Measurements from ENCODE around the gene LDLRAD3. TPM values are rescaled to one million over a fixed set of nuclear protein-coding genes. Genes with fewer than 3 reads are reported as not detected.

The LDLRAD3 gene
- total RNA-seq, 1 donor from 2014 or later, result 1.6 TPM

DNA sequence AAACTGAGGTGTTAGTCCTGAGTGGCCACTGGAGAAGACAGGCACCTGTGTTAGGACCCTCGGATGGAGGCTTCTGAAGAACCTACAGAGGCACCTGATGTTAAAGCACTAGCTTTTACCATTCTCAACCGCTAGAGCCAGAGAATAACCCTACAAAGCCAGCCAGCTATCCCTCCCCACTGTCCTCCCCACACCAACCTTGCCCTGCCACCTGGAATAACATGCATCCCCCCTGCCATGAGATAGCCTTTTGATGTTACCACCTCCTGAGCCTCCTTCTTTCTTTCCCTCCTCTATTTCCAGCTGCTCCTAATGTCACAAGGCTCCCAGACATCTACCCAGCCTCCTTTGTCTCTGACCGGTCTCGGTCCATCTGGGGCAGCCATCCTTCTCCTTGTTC, 317.2 kb downstream of the LDLRAD3 start:
- intact Hi-C loops (cut with micrococcal nuclease), result loop anchor here (10.0 kb wide), 1 partner anchor 646 kb away; the partner anchor contains the start of gene FJX1
- DNase-seq (no peak), ATAC-seq (no peak)

DNA sequence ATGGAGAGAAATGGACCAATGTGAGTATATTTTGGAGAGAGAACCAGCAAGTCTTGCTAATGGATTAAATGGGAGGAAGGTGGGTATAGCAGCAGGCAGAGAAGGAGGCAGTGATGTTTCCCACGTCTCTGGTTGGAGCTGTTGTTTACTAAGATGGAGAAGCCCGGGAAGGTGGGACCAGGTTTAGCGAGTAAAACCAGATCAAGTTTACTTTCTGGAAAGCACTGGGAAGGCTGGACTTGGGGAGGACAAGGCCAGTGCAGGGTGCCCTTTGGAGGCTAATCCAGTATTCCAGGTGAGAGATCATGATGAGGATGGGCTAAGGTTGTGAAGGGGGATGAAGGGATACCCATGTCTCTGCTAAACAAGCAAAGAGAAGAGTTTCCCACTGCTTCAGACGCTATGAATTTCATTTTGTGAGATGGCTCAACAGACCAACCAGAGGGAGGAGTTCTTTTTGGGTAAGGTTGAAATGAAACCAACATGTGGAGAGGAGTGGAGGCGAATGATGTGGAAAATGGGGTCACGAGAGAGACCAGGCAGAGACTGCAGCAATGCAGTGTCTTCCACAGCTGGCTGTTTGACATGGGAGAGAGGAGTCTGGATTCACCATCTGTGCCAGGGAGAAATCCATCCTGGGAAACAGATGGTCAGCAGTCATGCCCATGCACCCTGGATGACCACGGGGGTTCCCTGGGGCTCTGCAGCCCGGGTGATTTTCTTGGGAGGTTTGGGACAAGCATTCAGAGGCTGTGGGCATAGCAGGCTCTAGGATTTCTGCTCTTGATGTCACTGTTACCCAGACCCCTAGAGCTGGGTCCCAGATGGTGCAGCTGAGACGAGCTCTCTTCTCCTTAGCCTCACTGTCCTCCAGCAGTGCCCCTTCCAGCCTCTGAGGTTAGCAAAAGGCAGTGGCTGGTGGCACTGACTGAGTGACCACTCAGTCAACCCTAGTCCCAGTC, 320.4 kb downstream of the LDLRAD3 start:
- ATAC-seq, result no peak
- intact Hi-C loops (cut with micrococcal nuclease), result loop anchor here (10.0 kb wide), 1 partner anchor 649 kb away; the partner anchor contains the start of gene FJX1

DNA sequence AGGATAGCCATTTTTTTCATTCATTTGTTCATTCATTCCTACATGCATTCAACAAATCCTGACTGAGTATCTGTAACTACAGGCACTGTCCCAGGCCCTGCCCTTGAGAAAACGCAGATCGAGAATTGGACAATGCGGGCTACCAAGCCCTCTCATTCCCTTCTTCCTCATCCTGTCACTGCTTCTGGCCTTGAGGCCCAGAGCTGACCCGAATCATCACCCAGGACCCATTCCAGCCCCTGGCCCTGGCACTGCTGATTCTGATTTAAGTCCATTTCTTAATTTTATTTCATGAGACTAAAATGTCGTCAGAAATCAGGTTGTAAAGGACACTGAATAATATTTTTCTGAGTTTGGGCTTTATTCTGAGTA, 321.1 kb downstream of the LDLRAD3 start:
- intact Hi-C loops (cut with micrococcal nuclease), result loop anchor here (10.0 kb wide), 1 partner anchor 650 kb away; the partner anchor contains the start of gene FJX1
- ATAC-seq (no peak), DNase-seq (no peak)

More for the DNA sequence above, 320.4 kb downstream of the LDLRAD3 start:
- no peak for DNase-seq

DNA sequence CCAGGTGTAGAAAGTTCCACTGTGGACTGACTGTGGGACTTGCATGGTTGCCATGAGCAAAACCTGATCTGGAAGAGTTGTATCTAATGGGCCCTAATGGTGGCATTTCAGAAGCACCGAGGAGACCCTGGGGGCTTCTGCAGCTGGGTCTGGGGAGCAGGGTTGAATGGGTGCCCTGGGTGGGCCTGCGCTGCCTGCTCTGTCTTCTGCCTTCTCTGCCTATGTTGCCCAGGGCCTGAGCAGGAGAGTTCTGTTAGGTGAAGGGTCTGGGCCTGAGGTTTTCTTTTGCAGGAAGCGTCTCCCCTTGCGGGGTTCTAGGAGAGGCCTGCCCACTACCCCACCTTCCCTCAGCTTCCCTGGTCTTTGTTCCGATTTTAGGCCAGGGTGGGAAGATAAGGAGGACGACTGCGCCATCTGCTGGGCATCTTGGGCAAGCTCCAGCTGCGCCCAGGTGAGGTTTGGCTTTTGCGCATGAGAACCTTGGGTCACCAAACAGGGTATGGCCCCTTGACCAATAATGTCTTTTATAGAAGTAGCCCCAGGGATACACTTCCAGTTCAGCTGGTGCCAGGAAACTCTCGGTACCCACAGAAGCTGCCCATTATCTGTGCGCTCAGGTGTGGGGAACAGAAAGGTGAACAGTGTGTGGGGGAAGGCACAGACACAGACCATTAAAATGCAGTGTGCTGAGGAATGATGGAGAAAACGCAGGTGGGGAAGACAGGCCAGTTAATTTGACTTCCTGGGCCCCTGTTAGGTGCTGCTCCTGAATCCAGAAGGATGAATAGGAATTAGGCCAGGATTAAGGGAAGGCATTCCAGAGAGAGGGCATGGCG, 322.1 kb downstream of the LDLRAD3 start:
- ATAC-seq (peak; percentile 71), DNase-seq (peak; percentile 68)
- intact Hi-C loops (cut with micrococcal nuclease), result loop anchor here (10.0 kb wide), 1 partner anchor 651 kb away; the partner anchor contains the start of gene FJX1

DNA sequence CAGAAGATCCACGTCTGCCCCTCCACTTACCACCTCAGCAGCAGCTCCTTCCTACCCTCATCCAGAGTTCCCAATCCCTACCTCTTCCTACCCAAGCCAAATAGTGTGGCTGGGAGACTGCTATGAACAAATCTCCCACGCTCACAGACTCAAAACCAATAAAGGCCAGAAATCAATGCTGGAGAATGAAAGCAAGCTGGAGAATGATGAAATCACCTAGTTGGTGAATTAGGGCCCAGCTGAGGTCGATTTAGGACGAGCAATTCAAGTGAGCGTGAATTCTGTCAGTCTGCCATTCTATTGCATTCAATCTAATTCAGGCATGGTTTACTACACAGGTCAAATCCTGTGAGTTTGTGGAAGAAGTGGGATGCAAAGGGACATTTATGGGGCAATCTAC, 322.9 kb downstream of the LDLRAD3 start:
- intact Hi-C loops (cut with micrococcal nuclease), result loop anchor here (10.0 kb wide), 1 partner anchor 652 kb away; the partner anchor contains the start of gene FJX1
- DNase-seq, result no peak

DNA sequence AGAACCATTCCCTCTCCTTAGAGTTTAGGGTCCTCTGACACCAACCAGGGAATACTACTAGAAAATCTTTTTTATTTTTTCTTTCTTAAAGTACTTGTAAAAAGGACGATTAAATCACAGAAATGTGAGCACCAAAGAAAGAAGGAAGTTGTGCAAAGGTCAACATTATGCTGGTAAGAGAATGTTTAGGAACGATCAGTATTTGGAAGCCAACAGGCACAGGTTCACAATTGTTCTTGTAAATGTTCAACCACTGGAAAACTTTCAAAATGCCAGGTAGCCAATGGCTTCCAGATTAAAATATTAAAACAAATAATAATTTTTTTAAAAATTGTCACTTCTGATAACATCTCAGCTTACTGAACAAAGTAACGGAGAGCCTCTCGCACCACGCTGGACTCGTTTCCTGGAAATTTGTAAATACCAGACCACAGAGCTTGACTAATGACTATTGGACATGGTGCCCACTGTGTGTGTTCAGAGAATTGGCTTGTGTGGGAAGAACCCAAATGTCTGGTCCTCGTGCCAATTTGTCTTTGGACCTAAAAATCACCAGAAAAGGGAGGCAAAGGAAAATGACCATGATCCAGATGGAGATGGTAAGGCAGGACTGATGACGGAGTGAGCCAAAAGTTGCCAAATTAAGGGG, 324.6 kb downstream of the LDLRAD3 start:
- no peak for ATAC-seq
- intact Hi-C loops (cut with micrococcal nuclease), result loop anchor here (10.0 kb wide), 1 partner anchor 654 kb away; the partner anchor contains the start of gene FJX1
- DNase-seq, result no peak

More for the DNA sequence above, 322.9 kb downstream of the LDLRAD3 start:
- ATAC-seq, result no peak

DNA sequence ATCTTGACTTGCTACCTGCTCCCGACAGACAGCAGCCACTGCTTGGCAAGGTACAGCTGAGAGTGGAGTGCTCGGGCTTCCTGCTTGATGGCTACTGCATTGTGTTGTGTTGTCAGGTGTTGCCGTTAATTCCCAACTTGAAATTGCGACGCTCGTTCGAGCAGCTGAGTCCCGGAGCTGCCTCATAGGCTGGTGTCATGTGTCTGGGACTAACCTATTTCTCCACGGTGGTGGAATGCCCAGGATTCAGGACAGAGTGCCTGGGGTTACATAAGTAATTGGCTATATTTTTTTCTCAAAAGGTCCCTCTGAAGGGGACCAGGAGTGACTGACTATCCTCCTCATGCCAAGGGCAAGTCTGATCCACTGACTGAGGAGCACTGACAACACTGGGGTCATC, 326.8 kb downstream of the LDLRAD3 start:
- no peak for ATAC-seq
- no peak for DNase-seq
- intact Hi-C loops (cut with micrococcal nuclease), result no loop called here

DNA sequence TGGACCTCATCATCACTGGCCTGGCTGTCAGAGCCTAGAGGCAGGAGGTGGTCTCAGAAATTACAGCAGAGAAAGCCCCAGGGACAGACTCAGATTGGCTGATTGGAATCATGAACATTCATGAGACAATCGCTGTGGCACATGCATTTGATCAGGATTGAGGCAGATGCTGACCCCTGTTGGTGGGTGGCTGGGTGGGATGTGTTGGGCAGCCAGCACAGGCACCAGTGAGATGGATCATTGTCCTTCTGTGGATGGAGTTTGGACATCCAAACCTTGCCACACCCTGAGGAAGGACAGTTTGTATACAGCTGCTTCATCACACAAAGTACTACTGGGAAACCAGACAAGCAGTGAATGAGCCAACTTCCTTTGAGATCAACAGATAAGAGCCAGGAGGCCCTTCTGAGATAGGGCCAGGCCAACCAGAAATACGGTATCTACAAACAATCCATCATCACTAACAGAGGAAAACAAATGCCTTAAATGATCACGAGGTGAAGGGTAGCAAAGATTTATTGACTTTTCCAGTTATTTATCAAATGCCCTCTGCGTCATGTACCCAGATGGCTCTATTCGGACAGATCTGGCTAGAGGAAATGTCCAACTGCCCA, 328.0 kb downstream of the LDLRAD3 start:
- no peak for DNase-seq
- ATAC-seq, result no peak
- intact Hi-C loops (cut with micrococcal nuclease), result no loop called here

DNA sequence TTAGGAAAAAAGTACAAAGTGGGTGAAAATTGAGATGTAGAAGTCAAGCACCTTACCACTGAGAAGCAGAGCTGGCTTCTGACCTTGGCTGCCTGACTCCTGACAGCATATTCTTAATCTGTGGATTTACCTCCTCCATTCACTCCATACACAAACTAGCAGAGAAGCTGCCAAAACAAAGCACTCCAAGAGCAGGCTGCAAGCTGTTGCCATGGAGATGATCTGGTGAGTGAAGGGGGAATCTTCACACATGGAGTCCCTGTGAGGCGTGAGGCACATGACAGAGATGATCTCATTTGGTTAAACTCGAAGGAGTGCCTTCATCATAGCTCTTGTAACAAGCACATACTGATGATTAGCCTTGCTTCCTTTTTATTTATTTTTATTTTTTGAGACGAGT, 329.2 kb downstream of the LDLRAD3 start:
- DNase-seq, result no peak
- ATAC-seq, result no peak
- intact Hi-C loops (cut with micrococcal nuclease), result no loop called here

DNA sequence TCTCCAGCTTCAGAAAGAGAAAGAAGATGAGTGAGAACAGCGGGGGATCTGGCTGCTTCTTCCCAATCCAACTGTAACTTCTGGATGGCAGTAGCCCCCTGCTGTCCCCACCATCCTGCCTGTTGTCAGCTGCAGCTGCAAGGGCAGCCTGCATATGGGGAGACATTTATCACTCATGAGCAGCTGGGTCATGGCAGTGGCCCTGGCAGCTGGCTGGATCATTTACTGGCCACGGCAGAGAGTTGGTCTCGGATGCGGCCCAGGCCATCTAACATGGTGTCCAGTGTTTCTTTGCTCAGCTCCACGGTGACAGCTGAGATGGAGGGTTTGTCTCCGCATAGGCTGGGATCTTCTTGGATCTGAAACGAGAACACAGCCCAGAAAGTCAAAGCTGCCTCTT, 330.6 kb downstream of the LDLRAD3 start:
- intact Hi-C loops (cut with micrococcal nuclease), result no loop called here
- DNase-seq (no peak), ATAC-seq (no peak)

DNA sequence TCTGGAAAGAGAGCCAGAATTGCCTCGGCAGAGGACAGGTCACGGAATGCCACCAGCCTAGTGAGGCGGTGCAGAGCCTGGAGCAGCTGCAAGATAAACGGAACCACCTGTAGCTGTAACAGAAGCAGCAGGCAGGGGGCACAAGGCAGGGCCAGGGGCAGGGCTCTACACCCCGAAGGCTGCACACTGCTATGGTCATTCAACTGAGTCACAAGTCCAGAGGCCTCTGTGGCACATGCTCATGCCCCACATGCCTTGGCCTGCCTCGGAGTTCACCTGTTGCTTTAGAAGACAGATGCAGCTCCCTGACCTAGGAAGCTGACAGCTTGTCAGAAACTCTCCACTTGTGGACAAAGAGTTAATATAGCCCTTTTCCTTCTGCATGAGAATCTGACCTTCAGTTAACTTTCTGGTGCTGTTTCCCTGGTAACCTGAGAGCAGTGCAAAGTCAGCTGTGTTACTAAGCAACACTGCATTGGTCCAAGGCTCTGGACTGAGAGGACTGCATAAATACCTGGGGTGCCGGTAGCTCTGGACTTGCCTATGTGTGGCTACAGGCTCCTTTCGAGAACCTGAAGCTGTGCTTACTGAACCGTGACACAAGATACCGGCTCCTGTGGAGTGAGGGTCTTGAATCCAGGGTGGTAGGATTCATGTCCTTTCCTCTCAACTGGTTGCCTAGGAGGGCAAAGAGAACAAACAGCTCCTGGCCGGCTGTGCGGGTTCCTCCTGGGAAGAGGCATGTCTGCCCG, 334.8 kb downstream of the LDLRAD3 start:
- intact Hi-C loops (cut with micrococcal nuclease), result no loop called here
- ATAC-seq (no peak), DNase-seq (no peak)

DNA sequence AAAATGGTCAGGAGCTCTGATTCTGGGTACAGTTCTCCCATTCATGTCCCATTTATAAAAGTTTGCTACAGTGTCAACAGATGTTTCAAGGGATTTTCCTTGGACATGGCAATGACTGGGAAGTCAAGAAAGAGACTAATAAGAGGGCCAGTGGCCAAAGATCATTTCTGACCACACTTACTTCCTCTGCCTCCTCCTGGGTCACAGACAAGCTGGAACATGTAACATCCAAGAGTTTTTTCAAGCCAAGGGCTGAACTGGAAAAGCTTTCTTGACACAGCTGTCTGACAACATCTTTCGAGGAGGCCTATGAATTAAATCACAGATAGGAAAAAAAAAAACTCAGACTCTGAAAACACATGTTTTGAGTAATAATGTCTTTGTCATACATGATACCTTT, 336.7 kb downstream of the LDLRAD3 start:
- intact Hi-C loops (cut with micrococcal nuclease), result no loop called here
- no peak for DNase-seq
- peak; percentile 63 for ATAC-seq

Small RNA genes within 50 kb of the gene (microRNA-seq; reads per million reads assigned to microRNA genes)
- gene MIR3973 (ENCODE audit: borderline number of aligned reads), result not detected
